GM15510 (cell line): ENCODE measurements around the gene USP5.
A peak's percentile ranks its signal among the peaks of the same experiment; 100 is the strongest.

Experiments
- POLR2A ChIP-seq: IDR thresholded peaks from 3 replicates; pipeline ENCODE4 v1.6.1; 2011; ENCODE audit warnings: borderline replicate concordance; ENCODE audit not compliant: insufficient read length; ENCODE audit errors: extremely low read depth

Gene USP5

DNA sequence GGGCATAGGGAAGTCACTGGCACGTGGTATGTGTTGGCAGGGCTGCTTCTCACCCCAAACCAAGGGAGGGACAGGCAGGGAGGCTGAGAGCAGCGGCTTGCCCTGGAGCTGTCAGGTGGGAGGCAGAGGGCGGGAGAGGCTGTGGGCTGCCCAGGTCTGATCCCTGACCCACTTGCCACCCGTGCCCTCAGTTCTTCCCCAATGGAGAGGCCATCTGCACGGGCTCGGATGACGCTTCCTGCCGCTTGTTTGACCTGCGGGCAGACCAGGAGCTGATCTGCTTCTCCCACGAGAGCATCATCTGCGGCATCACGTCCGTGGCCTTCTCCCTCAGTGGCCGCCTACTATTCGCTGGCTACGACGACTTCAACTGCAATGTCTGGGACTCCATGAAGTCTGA, 6.6 kb upstream of the USP5 start:
- TF ChIP-seq POLR2A: no peak

DNA sequence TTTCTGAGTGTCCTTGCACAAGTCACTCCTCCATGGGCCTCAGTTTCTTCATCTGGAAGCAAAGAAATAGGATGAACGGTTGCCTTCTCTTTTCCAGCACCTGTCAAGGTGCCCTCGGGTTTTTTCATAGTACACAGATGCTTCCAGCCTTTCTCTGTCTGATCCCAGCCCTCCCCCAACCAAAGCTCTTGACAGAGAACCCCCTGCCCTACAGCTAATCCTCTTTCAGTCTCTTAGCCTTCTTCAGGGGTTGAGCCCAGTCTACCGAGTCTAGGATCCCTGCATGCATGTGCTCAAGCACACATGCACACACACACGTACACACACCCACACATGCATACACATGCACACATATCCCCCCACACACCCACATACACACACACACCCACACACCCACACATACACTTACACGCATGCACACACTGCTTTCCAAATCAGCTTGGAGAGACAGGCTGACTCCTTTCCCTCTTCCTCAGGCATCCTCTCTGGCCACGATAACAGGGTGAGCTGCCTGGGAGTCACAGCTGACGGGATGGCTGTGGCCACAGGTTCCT, 5.6 kb upstream of the USP5 start:
- no peak for TF ChIP-seq POLR2A

DNA sequence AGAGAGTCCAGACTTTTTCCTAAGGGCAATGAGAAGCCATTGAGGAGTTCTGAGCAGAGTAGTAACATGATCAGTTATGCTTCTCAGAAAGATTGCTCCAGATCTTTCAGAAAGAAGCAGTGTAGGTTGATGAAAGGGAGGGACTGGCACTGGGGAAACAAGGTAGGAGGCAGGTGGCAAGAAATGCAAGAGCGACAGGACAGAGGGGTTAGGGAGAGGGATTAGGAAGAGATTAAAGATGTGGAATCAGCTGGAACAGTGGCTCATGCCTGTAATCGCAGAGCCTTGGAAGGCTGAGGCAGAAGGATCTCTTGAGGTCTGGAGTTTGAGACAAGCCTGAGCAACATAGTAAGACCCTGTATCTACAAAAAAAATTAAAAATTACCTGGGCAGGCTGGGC, 4.3 kb upstream of the USP5 start:
- TF ChIP-seq POLR2A: no peak

DNA sequence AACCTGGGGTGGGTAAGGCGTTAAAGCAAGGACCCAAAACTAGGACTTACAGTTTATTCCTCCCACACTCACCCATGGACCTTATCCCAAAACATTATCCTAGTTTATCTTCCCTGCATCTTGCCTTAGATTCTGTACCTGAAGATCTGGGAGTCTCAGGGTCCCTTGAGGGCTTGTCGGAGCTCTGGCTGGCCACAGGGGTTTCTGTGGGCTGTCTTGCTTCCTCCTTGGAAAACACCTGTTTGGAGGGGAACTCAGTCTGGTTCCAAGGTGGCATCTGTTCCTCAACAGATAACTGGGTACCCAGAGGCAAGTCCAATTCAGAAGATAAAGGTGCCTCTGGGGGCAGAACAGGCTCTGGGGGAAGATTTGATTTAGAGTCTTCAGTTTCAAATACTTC, 2.5 kb upstream of the USP5 start:
- TF ChIP-seq POLR2A: no peak

DNA sequence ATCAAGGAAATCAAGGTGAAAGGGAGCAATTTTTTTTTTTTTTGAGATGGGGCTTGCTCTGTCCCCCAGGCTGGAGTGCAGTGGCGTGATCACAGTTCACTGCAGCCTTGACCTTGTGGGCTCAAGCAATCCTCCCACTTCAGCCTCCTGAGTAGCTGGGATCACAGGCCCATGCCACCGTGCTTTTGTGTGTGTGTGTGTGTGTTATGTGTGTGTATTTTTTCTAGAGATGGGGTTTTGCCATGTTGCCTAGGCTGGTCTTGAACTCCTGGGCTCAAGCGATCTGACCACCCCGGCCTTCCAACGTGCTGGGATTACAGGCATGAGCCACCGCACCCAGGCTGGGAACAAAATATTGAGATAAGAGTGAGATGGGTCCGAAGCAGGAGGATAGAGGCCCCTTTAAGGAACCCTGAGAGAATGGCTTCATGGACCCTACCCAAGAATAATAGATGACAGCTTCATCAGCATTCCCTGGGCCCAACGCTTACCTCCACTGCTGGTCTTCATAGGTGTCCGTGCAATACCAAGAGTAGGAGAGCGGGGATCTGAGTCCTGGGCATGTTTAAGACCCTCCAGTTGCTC, 1.9 kb upstream of the USP5 start:
- no peak for TF ChIP-seq POLR2A

DNA sequence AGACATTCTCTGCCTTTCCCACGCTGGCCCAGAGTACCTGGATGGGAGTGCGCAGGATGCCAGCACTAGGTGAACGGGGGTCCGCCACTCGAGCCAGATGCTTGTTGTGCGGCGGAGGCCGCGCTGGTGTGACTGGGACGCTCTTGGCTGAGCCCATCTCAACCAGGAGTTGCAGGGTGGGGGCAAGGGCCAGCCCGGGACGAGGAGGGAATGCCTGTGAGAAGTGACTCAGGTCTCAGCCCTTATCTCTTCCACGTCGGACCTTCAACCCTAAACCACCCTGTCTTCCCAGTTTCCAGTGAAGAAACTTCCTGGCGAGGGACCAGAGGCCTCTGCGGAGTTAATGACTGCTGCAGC, 1.2 kb upstream of the USP5 start:
- TF ChIP-seq POLR2A: no peak

- TF ChIP-seq POLR2A: peak; percentile 54
Measured at GRCh38 chr12:6851153-6851920, 613 bp upstream of the USP5 start, which contains the start of gene CDCA3. TSS of gene CDCA3 (minus strand) at chr12:6851286. CDS start at chr12:6850952, 334 bp downstream.

GRCh38 chr12:6852651-6853354, 853 bp downstream of the USP5 start:
- TF ChIP-seq POLR2A: no peak

- TF ChIP-seq POLR2A: no peak
Measured at GRCh38 chr12:6853626-6854025, 1.7 kb downstream of the USP5 start.

GRCh38 chr12:6854036-6854435, 2.1 kb downstream of the USP5 start:
- TF ChIP-seq POLR2A: no peak

GRCh38 chr12:6855322-6855721, 3.4 kb downstream of the USP5 start:
- TF ChIP-seq POLR2A: no peak

- no peak for TF ChIP-seq POLR2A
Measured at GRCh38 chr12:6858799-6859198, 6.8 kb downstream of the USP5 start.

GRCh38 chr12:6860116-6860515, 8.2 kb downstream of the USP5 start:
- TF ChIP-seq POLR2A: no peak

DNA sequence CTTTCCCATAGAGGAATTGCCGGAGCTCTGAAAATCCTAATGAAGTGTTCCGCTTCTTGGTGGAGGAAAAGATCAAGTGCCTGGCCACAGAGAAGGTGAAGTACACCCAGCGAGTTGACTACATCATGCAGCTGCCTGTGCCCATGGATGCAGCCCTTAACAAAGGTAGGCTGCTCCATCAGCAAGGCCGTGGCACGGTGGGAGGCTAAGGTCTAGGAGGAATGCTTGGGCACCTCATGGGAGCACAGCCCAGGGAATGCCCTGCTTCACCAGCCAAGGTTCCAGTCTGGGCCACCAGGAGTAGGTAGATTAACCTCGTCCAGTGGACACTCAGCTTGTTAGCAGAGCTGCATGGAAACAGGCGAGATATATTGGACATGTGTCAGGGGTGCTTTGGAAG, 9.0 kb downstream of the USP5 start:
- no peak for TF ChIP-seq POLR2A

DNA sequence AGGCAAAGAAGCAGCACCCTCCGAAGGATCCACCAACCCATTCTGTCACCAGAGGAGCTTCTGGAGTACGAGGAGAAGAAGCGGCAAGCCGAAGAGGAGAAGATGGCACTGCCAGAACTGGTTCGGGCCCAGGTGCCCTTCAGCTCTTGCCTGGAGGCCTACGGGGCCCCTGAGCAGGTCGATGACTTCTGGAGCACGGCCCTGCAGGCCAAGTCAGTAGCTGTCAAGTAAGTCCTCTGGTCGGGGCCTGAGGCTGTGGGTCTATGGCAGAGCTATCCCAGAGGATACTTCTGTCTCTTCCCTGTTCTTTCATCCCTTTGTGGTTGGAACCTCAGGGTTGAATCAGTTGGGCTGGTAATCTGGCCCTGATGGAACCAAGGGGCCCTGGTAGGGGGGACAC, 9.4 kb downstream of the USP5 start:
- TF ChIP-seq POLR2A: no peak

DNA sequence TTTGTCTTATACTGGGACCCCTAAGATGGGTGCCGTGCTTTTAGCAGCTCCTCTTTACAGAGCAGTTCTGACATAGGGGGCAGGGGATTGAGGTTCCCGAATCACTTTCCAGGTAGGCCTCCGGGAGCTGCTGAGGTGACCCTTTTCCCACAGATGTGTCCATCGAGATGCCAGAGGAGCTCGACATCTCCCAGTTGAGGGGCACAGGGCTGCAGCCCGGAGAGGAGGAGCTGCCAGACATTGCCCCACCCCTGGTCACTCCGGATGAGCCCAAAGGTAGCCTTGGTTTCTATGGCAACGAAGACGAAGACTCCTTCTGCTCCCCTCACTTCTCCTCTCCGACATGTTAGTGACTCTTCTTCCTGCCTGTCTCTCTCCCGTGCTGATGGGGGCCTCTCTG, 11.1 kb downstream of the USP5 start:
- no peak for TF ChIP-seq POLR2A

DNA sequence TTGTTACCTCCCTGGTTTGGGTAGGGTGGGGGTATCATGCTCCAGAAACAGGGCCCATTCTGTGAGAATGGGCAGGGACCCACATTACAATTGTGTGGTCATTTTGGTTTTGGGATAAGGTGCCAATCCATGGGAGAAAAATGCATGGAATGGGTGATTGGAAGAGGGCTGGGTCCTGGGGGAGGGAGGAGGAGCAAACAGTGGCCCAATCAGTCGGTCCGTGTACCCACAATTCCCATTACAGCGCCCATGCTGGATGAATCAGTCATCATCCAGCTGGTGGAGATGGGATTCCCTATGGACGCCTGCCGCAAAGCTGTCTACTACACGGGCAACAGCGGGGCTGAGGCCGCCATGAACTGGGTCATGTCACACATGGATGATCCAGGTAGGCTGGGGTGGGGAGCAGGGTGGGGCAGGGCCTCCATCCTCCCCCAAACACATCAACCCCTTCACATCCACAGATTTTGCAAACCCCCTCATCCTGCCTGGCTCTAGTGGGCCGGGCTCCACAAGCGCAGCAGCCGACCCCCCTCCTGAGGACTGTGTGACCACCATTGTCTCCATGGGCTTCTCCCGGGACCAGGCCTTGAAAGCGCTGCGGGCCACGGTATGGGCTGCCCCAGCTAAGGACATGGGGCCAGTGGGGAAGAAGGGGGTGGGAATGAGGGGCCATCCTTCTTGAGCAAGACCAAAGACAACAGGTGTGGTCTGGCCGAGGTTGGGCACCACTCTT, 11.8 kb downstream of the USP5 start:
- no peak for TF ChIP-seq POLR2A
